HT1080 (cell line): ENCODE data around the gene FAM184A. TPM values are rescaled to one million over a fixed set of nuclear protein-coding genes. Genes with fewer than 3 reads are reported as not detected.

Experiments
- DNase-seq: peaks from one replicate; pipeline ENCODE4 v3.0.0-alpha.2; 2015; ENCODE audit warnings: low read depth
- total RNA-seq: library from RNA; depleted of rRNA; stranded (reverse); fragments of >200 nt; shearing (Covaris generic); gene quantifications from 2 replicates; pipeline ENCODE4 v1.2.3, GENCODE V29; 2014

Gene FAM184A
- total RNA-seq, 1 experiment from 2014 or later, result 0.31 TPM

DNA sequence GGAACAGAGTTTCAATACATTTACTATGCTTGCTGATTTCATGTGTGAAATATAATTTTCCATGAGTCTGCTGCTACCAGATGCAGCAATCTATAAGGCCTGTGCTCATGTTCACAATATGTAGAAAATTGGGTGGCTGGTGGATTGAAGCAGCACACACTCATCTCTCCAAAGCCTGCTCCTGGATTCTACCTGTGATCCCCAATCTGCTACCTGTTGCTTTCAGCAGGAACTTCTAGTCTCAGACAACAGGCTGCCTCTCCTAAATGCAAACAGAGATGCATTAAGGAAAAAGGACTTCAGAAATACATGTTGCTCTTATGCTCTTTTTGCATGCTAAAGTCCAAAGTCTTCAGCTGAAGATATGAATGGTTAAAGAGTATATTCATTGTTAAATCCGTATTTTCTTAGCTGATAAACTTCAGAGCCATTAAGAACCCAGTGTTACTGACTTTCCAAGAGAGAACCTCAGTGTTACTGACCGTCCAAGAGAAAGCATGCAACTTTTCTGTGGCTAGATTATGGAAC is 112.6 kb downstream of the FAM184A start:
- no peak for DNase-seq

DNA sequence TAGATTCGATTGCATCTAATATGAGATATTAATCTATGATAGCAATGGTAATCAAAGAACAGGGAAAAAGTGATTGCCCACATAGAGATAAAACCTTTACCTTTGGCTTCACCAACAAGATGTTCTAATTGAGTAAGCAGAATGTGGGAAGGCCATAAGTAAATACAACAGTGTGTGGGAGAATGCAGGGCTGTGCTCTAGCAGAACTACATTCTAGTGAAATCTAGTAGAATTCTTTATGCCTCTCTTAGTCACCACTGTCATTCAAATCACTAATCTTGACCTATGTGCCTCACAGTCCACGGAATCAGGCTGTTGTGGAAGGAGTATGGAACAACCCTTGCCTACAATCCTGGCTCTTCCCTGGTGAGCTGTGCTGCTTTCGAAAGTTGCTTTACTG is 113.1 kb downstream of the FAM184A start:
- no peak for DNase-seq

DNA sequence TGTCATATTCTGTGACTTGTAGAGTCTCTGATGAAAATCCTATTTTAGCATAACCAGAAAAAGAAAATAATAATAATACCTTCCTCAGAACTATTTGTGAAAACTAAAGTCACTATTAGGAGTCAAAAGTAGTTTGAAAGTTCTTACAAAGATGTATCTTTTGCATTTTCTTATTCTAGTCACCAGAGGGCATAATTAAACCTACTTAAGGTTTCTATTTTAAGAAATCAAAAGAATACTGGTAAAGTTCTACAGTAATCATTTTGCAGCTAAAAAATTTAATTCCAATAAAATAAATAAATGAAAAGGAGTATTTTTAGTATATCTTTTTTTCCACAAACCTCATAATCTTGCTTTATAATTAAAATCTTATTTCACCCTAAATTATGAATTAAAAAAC is 115.5 kb downstream of the FAM184A start:
- DNase-seq, result no peak

DNA sequence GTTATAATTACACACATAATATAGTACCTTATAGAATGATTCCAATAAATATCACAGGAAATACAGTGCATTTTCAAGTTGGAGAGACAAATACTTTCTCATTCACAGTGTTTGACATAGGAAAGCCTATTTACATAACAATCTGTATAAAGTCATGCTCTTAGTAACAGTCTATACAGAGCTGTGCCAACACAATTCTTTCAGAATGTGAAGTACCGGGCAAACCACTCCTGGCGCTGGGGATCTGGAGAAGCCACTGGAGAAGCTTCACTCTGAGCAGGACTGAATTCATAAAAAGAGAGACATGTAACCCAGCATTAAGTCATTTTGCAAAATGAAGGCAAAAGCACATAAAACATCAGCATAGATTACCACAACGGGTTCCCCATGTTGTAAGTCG is 118.6 kb downstream of the FAM184A start:
- DNase-seq, result no peak

DNA sequence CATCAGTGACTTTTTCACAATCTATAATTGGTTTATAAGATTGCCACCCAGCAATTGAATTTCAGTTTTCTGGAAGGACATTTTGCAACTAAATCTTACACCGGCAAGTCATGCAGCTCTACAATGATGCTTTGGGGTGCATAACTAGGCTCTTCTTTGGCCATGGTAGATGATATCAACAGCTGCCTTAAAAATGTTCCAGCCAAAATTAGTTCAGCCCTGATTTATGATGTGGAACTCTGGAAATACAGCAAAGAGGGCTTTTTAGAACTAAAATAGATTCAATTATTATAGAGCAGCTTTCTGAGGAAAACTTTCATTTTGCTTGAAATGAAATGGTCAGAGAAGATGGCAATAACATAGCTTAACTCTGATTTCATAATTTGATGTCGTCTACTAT is 125.1 kb downstream of the FAM184A start:
- no peak for DNase-seq

DNA sequence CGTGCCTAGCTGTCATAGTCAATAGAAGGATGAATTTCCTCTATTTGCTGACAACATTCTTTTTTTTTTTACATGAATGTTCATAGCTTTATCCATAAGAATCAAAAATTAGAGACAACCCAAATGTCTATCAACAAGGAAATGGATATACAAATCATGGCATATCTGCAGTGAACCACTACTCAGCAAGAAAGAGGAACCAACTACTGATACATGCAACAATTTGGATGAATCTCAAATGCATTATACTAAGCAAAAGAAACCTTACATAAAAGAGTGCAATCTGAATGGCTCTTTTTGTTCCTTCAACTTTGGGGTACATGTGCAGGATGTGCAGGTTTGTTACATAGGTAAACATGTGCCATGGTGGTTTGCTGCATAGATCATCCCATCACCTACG is 125.8 kb downstream of the FAM184A start:
- no peak for DNase-seq

DNA sequence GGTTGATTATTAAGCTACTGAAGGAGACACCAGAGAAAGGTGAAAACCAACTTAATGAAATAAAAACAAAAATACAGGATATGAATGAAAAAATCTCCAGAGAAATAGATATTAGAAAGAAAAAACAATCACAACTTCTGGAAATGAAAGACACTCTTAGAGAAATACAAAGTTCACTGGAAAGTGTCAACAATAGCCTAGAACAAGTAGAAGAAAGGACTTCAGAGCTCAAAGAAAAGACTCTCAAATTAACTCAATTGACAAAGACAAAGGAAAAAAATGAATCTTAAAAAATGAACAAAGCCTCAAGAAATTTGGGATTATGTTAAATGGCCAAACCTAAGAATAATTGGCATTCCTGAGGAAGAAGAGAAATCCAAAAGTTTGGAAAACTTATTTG is 133.2 kb downstream of the FAM184A start:
- no peak for DNase-seq

DNA sequence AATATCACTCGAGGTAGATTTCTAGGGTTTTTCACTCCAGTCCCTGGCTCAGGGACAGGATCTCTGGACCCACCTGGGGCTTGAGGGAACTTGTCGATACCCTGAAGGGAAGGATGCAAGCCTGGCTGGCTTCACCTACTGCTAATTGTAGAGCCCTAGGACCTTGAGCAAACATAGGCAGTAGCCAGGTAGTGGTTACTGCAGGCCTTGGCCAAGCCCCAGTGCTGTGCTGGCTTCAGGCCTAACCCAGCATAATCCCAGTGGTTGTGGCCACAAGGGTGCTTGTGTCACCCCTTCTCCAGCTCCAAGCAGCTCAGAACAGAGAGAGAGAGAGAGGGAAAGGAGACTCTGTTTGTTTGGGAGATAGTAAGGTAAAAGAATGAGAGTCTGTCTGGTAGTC is 137.7 kb downstream of the FAM184A start:
- DNase-seq, result no peak

DNA sequence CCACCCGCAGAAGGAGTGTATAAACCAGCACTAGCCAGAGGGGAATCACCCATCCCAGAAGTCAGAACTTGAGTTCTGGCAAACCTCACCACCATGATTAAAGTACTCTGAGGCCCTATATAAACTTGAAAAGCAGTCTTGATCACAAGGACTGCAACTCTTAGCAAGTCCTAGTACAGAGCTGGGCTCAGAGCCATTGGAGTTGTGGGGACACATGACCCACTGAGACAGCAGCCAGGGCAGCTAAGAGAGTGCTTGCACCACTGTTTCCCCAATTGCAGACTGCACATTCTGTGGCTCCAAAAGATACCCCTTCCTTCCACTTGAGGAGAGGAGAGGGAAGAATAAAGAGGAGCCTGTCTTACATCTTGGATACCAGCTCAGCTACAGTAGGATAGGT is 138.8 kb downstream of the FAM184A start:
- DNase-seq, result no peak

DNA sequence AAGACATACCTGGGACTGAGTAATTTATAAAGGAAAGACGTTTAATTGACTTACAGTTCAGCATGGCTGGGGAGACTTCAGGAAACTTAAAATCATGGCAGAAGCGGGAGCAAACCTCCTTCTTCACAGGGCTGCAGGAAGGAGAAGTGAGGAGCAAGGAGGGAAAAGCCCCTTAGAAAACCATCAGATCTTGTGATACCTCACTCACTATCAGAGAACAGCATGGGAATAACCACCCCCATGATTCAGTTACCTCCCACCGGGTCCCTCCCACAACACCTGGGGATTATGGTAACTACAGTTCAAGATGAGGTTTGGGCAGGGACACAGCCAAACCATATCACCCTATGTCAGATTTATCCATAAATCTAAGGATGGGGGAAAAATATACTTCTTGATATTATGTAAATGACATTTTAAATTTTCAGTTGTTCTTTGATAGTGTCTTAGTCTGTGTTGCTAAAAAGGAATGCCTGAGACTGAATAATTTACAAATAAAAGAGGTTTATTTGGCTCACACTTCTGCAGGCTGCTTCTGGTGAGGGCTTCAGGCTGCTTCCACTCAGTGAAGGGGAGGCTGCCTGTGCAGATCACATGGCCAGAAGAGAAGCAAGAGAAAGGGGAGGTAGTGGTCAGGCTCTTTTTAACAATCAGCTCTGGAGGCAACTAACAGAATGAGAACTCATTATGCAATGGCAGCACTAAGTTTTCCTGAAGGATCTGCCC is 142.3 kb downstream of the FAM184A start:
- DNase-seq, result no peak

DNA sequence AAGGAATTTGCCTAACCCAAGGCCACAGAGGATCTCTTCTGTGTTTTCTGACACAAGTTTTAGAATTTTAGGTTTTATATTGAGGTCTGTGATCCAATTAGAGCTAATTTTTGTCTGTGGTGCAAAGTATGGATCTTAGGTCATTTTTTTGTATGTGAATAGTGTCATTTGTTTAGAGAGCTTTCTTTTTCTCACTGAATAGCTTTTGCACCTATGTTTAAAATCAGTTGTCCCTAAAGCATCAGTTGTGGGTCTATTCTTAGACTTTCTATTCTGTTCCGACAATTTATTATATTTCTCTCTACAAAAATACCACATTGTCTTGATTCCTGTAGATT is 143.2 kb downstream of the FAM184A start:
- DNase-seq, result no peak

DNA sequence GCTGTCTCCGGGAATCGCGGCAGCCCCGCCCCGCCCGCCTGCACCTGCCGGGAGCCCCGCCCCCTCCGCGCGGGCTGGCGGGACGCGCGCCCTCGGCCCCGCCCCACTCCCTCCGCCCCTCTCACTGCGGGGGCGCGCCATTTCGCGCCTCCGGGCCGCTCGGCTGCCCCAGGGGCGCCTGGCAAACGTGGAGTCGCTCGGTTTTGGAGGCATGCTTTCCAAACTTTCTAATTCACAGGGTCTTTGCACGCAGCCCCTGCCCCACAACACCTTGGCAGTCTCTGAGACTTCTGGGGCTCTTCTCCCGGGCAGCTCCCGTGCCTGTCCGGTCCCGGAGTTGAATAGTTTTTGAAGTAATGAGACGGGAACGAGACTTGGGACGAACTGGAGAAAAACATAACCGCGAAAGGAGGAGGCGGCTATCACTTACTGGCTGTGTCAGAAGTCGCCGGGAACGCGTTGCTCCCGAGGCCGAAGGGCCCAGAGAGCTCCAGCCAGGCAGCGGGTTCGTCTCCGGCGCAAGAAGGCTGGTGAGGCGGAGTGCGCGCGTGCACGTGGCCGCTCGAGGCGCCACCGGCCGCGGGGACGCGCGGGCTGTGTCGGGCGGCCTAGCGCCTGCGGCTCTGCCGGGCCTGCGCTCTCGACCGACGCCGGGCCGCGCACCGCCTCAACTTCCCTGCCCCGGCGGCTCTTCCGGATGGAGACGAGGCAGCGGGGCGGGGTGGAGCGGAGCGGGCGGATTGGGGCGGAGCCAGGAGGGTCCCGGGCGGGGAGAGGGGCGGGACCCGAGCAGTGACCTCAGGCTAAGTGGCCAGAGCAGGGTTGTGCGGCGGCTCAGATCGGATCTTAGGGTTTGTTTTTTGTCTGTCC is 143.8 kb downstream of the FAM184A start, which contains the start of gene MCM9:
MCM9 (minus strand) TSS at position 699 of the 870 bp plus-strand sequence. CDS start 3,436 bp downstream, outside the sequence.
- DNase-seq, result peak; percentile 84

DNA sequence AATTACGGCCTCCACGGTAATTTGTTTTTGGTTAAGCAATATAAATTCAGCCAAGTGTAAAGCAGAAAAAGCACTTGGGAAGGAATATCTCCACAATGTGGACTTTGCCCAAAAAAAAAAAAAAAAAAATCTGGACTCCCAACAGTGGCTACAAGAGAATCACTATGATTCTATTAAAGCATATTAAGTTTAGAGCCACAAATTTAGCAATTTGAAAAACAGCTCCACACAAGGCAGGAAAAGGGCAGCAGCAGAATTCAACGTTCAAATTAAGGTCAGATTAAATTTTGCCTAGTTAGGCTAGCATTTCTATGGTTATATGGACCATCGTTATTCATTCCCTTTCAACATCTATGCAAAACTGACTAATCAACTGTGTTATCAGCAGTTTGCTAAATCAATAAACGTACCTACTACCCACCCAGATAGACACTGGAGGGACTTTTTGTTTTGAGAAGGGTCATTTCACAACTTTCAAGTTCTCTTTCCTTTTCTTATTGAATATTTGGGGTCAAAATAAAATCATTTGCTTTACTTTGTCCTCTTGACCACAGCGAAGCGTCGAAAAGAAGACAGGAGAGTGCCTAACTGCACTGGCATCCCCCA is 144.5 kb downstream of the FAM184A start:
- no peak for DNase-seq

DNA sequence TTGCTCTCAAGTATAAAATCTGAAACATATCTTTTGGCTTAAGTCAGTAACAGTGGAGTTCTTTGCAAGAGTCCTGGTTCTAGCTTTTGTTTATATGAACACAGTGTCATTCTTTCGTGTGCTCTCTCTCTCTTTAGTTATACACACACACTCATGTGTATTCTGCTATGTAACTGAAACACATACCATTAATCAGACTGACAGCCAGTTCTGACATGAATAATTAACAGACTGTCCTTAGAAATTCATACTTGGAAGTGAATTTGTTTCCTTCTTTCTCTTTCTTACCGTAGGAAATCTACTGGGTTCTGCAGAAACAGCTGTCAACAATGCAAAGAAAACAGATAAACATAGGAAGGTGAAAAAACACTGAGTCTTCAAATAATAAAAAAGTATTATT is 146.0 kb downstream of the FAM184A start:
- no peak for DNase-seq

DNA sequence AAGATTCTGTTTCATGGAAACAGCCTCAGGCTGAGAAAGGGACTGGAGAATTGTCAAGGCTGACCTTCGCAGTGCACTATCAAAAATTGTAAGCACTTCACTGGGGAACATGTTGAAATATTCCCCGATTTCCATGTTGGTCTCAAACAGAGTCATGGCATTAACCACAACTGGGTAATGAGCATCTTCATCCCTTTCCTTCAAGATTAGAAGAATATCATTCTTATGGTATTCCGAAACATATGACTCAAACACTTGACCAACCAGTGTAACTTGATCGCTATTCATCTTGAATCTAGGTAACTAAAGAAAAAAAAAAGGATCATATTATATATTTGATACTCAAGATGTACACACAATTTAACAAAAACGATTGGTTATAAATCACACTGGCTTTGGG is 147.0 kb downstream of the FAM184A start:
- DNase-seq, result no peak

DNA sequence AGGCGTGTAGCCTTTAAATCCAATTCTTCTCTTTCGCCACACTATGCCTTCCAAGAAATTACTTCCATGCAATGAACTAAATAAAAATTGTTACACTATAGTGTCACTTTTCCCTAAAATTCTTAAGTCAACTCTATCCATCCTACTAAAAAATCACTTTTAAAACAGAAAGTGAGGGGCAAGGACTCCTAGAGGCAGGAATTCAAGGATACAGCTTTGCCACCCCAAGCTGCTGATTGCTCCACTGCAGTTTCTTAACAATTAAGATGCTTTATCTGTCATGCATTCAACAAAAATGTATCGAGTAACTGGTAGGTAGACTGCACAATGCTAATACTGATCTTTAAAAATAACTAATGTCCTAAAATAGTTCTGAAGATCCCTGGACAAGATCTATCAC is 147.8 kb downstream of the FAM184A start:
- DNase-seq, result no peak

DNA sequence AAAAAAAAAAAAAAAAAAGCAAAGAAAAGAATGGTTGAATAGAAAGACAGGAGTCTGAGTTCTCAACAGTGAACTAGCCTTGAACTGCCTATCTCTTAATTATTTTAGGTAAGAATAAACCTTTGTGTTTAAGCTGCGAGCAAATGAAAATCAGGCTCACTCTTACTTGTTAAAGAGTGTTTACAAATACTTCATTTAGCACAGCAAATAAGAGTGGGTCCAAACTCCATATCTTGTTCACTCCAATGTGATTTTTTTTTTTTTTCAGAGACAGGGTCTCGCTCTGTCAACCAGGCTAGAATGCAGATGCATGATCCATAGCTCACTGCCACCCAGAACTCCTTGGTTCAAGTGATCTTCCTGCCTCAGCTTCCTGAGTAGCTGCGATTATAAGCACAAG is 155.4 kb downstream of the FAM184A start:
- DNase-seq, result no peak

DNA sequence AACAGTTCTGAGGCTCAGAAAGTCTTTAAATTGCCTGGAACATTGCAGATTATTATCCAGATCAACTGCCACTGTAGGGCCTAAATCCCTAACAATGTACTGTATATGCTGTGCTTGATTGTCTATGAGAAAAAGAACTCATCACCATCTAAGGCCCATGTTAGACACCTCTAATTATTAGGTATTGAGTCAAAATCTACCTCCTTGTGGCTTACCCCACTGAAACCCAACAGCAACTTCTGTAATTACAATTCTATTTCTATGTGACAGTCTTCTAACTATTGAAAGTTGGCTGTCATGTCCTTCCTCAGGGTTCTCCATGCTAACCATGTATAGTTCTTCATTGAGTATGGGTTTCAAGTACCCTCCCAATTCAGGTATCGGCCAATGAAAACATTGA is 157.4 kb downstream of the FAM184A start:
- no peak for DNase-seq

DNA sequence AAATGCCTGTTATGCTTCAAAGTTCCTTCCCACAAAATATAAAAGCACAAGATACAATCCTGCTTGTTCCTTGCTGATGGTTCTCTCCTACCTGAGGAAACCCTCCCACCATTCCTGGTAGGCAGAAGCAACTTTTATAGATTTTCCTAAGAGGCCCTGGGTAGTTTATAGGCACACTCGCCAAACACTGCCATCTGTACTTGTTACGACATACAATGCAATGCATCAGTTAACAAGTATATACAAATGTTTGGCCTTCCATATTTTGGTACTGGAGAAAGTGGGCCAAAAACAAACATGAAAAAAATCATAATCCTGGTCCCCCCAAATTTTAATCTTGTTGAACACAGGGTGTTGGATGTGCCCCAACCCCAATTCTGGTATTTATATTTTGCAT is 160.1 kb downstream of the FAM184A start:
- no peak for DNase-seq

DNA sequence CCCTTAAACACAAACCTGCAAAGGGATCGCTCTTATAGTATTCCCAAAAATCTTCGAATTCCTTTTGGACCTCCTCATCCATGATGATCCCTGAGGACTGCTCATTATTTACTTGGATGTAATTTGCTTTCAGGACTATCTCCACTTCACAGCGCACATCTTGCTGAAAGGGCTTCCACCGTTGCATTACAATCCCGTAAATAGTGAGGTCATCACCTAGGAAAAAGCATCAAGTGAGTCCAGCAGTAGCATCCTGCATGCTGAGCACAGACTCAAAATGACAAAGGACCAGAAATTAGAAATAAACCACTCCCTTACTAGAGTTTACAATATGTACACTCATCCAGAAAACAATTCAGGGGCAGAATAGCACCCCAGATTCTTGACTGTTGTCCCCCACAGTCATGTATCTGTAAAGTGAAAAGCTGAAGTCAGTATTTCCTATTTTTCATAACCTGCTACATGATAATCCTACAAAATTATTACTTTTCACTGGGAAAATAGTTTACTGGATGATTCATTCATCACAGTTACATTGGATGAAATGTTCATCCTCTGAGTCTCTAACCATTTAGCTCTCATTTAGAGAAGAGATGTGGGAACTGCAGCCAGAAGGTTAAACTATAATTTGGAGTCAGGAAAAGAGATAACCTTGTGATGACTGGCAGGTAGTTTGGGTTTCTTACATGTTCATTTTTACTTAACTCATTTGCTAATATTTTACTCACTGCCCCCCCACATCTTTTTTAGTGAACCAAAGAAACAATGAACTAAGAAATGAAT is 160.7 kb downstream of the FAM184A start:
- DNase-seq, result no peak

DNA sequence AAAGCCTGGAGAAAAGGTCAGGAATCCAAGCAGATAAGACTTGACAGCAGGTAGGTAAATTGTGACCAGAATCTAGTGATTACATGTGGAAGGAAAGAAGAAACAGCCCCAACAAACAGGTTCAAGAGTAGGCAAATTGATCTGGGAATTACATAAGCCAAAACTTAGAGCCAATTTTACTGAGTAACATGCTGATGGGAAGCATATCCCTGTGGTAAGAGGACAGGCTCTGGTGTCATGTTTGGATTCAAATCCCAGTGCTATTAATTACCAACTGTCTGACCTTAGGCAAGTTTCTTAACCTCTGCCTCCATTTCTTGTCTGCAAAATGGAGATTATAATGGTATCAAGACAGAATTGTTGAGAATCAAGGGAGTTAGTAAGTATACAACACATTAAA is 163.9 kb downstream of the FAM184A start:
- DNase-seq, result no peak
